CD4-positive, alpha-beta T cell treated with Interleukin-10 for 1 hour (primary cell): ENCODE measurements around the gene DRC1.
"Not testable (repeated sequence)": the region's sequence is repeated elsewhere in the genome, so short reads cannot be mapped to it uniquely, and the experiment has no call there.

Experiments used
- DNase-seq: peaks from one replicate; pipeline ENCODE4 v3.0.0-alpha.2; 2020

The DRC1 gene

GRCh38 chr2:26465266-26465925 is 63.7 kb downstream of the DRC1 start:
- no peak for DNase-seq

GRCh38 chr2:26465981-26466471 is 64.3 kb downstream of the DRC1 start:
- no peak for DNase-seq

- no peak for DNase-seq
Measured at GRCh38 chr2:26466662-26467310, 65.1 kb downstream of the DRC1 start.

- not testable (repeated sequence) for DNase-seq
Measured at GRCh38 chr2:26468544-26468943, 66.8 kb downstream of the DRC1 start.

DNA sequence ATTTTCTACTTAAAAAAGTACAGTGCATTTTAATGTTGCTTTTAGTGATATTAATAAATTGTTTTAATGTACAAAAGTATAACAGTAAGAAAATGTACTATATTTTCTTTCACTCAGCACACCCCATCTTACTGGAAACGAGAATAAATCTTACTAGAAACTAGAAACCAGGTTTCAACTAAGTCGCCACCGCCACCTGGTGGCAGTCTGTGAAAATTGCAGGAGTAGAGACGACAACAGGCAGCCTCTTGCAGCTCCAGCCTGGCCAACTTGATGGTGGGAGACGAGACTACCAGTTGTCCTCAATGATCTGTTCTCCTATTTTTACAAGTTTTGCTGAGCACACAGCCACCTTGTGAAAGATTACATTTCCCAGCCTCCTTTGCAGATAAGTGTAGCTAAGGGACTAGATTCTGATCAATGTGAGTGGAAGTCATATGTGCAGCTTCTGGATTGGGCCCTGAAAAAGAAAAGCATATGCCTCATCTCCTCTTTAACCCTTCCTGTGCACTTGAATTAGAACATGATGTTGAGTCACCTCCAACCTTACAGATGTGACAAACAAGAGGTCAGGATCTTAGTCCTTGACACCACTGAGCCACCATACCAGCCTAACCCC is 67.5 kb downstream of the DRC1 start:
- DNase-seq: peak; percentile 52

DNA sequence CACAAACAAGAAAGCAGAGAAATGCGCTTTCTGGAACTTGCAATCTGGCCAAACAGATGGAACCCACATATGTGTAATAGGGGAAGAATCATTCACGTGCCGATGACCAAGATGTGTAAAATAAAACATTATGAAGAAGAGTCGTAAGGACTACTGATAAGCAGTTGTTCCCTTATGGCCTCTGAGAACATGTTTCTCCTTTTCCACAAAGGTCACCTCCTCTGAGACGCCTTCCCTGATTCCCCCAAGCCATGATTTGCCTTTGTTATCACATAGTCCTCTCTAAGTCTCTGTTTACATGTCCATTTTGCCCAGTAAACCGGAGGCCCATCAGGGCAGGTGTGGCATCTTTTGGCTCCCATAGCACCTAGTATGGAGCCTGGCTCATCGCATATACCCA is 68.2 kb downstream of the DRC1 start:
- no peak for DNase-seq

- no peak for DNase-seq
Measured at GRCh38 chr2:26470601-26471260, 69.0 kb downstream of the DRC1 start.

DNA sequence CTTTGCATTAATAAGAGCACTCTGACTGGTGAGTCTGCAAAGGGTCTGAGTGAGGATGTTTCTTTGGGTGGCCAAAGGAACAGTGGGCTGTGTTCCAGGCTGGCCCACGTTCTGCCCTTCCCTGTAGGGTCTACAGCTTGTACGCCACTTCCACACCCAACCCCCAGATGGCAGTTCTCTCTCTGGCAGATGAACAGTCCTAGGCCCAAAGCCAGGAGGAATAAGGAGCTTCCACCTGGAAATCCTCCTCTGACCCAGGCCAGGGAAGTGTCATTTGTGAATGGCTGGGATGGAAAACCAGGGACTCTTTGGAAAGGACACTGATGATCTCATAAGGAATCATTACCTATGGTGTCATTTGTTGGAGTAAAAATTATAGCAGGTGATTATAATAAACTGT is 69.6 kb downstream of the DRC1 start:
- DNase-seq: no peak

- no peak for DNase-seq
Measured at GRCh38 chr2:26471766-26472706, 70.3 kb downstream of the DRC1 start.

DNA sequence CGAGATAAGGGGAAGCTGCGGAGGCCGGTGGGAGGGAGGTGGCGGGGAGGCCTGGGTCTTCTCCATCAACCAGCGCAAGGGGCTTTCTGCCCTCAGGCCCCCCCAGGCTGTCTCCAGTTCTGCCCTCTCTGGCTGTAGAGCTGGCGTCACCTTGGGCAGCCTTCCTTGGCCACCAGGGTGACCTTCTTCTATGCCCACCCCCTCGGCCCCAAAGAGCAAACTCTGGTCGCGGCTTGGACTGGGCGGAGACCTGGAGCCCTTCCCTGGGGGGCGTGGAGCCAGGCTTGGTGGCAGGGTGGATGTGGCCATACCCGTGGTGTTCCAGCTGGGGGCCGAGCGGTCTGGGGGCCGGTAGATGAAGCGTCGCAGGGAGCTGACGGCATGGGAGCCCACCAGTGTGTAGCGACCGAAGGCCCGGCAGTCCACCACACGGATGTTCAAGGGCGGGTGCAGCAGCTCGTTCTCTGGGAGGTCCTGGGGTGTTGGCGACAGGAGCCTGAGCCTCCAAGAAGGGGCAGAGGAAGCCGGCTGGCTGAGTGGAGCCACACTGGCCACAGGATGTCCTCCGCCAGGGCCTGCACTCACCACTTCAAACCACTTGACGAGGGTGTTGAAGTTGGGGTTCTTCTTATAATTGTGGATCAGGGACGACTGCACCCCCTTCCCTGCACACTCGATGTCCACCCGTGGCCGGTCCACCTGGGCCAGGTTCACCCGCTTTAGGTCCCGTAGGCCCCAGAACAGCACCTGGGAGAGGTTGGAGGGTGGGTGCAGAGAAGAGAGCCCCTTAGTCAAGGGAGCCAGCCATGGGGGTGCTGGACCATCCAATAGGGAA is 71.3 kb downstream of the DRC1 start:
- DNase-seq: no peak

- no peak for DNase-seq
Measured at GRCh38 chr2:26473796-26474195, 72.1 kb downstream of the DRC1 start.

DNA sequence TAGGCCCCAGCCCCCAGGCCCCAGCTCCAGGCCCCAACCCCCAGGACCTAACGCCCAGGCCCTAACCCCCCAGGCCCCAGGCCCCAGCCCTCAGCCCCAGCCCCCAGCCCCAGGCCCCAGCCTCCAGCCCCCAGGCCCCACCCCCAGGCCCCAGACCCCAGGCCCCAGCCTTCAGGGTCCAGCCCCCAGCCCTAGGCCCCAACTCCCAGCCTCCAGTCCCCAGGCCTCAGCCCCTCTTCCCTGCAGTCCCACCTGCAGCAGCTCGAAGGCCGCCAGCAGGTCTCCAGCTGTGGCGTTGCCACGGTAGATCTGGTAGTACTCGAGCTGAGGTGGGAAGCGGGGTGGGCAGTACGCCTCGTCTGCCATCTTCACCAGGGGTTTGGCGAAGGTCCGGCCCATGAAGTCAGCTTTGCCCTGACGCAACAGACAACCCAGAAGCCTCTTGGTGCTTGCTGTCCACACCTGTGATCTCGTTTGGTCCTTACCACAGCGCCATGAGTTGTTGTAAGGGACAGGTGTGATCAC is 72.6 kb downstream of the DRC1 start:
- no peak for DNase-seq

DNA sequence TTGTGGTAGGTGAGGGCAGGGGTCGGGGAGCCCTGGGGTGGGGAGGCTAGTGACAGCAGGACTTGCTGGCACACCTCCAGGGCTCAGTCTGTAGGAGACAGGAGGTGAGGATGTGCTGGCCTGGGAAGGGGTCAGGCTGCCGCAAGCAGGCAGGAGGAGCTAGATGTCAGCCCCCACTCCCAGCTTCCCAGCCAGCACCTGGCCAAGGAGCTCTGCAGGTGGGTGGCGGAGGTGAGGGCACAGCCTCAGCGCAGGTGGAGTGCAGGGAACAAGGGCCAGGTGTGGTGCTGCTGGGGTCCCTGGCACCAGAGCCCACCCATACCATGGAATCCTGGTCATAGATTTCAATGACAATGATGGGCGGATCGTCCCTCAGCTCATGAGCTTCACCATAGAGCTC is 73.3 kb downstream of the DRC1 start:
- DNase-seq: no peak

DNA sequence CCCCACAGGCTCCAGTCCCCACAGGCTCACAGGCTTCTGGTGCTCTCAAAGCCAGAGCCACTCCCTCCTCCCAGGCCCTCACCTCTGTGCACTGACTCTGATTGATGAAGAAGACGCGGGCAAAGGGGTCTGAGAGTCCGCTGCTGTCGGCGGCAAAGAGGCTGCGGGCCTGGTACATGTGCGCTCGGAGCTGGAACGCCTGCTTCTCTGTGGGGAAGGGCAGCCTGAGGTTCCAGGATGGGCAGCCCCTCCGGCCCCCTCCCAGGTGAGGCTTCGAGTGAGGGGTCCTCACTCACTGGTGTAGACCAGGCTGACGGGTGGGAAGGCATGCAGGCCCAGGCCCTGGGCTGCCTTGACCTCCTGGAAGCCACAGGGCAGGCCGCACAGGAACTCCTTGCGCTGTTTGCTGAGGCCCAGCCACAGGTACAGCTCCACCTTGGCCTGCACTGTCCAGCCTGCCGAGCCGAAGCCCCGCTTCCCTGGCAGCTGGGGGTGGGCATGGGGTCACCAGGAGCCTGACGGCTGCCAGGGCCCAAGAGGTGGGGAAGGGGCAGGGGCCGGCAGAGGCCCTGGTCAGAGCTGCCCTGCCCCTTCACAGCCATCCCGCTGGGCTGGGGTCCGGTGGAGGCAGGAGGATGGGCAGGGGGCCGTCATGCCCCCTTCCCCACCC is 74.2 kb downstream of the DRC1 start:
- no peak for DNase-seq

DNA sequence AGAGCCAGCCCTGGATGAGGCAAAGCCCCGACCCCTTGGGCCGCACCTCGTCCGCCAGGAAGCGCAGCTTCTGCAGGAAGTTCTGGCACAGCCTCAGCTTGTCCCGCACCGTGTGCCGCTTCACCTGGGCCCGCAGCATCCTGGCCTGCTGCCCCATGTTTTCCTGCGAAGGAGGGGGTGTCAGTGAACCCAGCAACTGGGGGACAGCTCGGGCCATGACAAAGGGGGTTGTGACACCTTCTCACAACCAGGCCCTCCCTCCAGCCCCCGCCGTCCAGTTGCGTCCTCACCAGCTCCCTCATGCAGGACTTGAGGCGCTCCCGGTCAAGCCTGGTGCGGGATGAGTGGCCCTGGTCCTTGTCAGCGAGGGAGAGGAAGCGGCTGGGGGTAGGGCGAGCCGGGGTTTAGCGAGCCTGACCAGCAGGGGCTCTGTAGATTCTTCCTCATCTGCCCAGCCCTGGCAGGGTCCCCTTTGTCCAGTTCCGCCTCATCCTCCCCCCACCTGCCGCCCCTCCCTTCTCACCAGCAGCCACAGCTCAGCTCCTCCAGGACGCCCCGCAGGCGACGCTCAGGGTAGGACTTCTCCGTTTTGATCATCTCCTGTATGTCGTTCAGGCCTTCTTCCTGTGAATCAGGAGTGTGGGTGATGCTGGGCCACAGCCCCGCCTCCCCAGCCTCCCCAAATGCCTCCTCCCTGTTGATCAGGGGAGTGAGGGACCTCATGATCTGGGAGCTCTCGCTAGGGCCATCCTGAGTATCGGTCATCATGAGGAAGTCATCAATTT is 75.6 kb downstream of the DRC1 start:
- no peak for DNase-seq

DNA sequence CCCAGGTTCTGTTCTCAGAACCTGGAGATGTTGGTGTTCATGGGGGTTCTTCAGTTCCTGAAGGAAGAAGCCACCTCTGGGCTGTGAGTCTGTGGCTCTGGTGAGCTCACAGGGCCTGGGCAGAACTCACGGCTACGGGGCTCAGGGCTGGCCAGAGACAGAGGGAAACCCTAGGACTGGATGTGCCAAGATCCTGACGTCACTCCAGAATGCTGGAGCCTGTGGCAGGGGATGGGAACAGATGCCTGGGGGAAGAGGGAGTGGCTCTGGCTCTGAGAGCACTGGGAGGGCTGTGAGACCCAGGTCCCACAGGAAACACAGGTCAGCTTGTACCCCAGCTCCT is 76.2 kb downstream of the DRC1 start, which contains the start of gene OTOF:
OTOF (minus strand) TSS at position 214 of the 343 bp plus-strand sequence.
- DNase-seq: no peak

- DNase-seq: no peak
Measured at GRCh38 chr2:26478366-26478765, 76.6 kb downstream of the DRC1 start.

DNA sequence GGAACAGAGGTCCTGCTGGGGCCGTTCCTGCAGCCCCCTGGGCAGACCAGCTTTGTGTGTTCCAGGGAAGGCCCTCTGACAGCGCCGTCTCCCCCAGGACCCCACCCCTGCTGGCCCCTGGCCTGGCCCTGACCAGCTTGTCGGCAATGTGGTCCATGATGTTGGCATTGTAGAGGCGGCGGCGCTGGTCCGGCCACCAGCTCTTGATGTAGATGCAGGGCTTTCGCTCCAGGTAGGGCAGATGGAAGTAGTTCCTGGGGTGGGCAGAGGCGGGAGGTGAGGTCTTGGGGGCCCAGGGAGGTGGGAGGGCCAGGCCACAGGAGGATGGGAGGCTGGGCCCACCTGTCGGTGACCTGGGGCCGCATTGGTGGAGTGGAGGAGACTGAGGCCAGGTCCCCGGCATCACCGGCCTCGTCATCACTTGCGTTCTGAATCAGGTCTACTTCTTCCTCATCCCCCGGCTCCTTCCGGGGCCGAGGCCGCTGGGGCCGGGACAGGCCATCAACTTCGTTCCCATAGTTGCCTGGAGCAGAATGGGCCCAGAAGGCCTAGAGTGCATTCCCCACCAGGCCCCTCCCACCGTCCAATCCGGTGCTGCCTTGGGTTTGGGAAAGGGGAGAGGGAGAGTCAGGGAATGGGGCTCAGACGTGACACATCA is 77.5 kb downstream of the DRC1 start:
- DNase-seq: no peak
